Measurements from ENCODE around the gene USP11. TPM values are rescaled to one million over a fixed set of nuclear protein-coding genes. Genes with fewer than 3 reads are reported as not detected.

The USP11 gene
- polyA plus RNA-seq, 1 donor (not counting 4 experiments of a cell fraction or from before 2014, with no cell fraction given) = 6.3 TPM

DNA sequence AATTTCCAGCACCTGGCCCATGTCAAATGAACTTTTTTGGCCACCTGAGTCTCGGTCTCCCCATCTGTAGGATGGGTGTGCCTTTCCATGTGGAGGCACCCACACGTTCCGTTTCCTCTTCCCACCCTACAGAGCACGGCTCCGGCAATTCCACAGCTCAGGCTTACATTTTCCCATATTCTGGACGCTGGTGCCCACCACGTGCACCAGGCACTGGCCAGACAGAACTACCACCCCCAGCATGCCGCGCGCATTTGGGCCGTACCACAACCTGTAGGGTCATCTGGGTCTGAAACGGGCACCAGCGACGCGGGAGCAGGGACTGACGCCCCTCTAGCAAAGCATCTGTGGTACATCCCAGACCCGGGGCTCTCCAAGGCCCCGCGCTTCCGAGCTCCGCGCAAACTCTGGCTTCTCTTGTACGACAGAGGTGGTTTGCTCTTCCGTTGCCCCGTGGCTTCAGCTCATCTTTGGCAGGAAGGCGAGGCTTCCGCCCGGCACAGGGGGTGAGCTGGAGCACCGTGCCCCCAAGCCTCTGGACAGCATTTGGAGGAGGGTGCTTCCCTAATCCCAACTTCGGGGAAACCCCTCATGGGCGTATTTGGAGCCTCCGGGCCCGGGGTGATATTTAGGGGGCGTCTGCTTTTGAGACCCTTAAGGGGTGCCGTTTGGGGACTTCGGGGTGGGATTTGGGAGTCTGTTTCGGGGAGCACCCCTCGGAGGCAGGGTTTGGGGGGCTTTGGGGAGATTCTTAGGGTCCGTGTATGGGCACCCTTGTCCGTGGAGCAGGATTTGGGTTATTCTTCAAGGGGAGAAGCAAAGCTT, 42.2 kb upstream of the USP11 start:
- Histone ChIP-seq H3K79me2 (ENCODE audit: control insufficient read depth, insufficient read depth, low read length) (peaks cover 26% of the 10 kb centered on the region), H3K9me3 (ENCODE audit: control insufficient read depth, low read depth, low read length) (no peaks in the 10 kb centered on the region), H2AFZ (ENCODE audit: control insufficient read depth, low read length) (peak overlapping the region; percentile 51), H3K4me2 (ENCODE audit: control insufficient read depth, extremely low read depth, insufficient read depth, low read depth, low read length) (peak overlapping the region; percentile 80), H3K27ac (ENCODE audit: control insufficient read depth, insufficient read depth, low read length) (peak overlapping the region; percentile 84), H4K20me1 (ENCODE audit: control insufficient read depth, extremely low read depth, insufficient read depth, low read length) (no peaks in the 10 kb centered on the region), H3K4me1 (ENCODE audit: control insufficient read depth, extremely low read depth, insufficient read depth, low read length) (peaks cover 29% of the 10 kb centered on the region), H3K9me1 (ENCODE audit: control insufficient read depth, extremely low read depth, insufficient read depth, low read length) (no peaks in the 10 kb centered on the region), H3K36me3 (ENCODE audit: control insufficient read depth in 2 of 2, extremely low read depth in 1 of 2, insufficient read depth in 2 of 2, low read length in 2 of 2) (peaks cover 2 to 5% of the 10 kb centered on the region in 2 experiments), H3K4me3 (ENCODE audit: control insufficient read depth in 2 of 3, extremely low read depth in 1 of 3, insufficient read depth in 2 of 3, low read depth in 1 of 3, low read length in 3 of 3) (peak overlapping the region; percentile 52 to 73 (median 68)), H3K27me3 (ENCODE audit: control insufficient read depth, extremely low read depth, insufficient read depth, low read length) (no peaks in the 10 kb centered on the region), H3K9ac (ENCODE audit: control insufficient read depth, extremely low read depth, insufficient read depth, low read length) (peak overlapping the region; percentile 87)
- peak; percentile 68 for DNase-seq (ENCODE audit: low read depth, low spot score)
- TF ChIP-seq, protein P1, sequence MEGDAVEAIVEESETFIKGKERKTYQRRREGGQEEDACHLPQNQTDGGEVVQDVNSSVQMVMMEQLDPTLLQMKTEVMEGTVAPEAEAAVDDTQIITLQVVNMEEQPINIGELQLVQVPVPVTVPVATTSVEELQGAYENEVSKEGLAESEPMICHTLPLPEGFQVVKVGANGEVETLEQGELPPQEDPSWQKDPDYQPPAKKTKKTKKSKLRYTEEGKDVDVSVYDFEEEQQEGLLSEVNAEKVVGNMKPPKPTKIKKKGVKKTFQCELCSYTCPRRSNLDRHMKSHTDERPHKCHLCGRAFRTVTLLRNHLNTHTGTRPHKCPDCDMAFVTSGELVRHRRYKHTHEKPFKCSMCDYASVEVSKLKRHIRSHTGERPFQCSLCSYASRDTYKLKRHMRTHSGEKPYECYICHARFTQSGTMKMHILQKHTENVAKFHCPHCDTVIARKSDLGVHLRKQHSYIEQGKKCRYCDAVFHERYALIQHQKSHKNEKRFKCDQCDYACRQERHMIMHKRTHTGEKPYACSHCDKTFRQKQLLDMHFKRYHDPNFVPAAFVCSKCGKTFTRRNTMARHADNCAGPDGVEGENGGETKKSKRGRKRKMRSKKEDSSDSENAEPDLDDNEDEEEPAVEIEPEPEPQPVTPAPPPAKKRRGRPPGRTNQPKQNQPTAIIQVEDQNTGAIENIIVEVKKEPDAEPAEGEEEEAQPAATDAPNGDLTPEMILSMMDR (optimal IDR thresholded peaks at IDR 0.05 in 1 of 3, IDR thresholded peaks at IDR 0.05 in 1 of 3, conservative IDR thresholded peaks at IDR 0.05 in 1 of 3; ENCODE audit: extremely low read depth in 1 of 3, insufficient read depth in 2 of 3, low read length in 3 of 3) = no peak
- TF ChIP-seq EZH2 (IDR thresholded peaks at IDR 0.05; ENCODE audit: low read length) = no peak
- dilution Hi-C loops (cut with MboI; ENCODE audit: extremely low pct_ligation_motif_present, low sequenced_read_pairs) = no loop called here
- FAIRE-seq = no peak

DNA sequence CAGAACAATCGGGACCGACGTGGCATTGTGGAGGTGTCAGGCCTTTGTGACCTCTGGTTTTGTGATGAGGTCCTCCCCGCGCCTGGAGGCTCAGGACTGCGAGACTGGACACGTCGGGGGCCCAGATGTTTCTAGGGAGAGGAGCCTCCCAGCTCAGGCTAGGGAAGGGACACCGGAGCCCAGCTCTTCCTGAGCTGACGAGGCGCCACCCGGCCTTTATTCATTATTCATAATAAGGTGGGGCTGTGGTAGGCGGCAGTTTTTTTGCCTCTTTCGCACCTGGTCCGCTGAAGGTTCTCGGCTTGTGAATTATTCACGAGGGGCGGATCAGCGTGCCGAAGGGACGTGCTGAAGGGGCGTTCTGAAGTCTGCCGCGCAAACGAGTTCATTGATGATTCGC, 41.5 kb upstream of the USP11 start:
- no peak for DNase-seq (ENCODE audit: low read depth, low spot score)
- Histone ChIP-seq H3K27me3 (ENCODE audit: control insufficient read depth, extremely low read depth, insufficient read depth, low read length) (no peaks in the 10 kb centered on the region), H2AFZ (ENCODE audit: control insufficient read depth, low read length) (peak overlapping the region; percentile 51), H3K4me1 (ENCODE audit: control insufficient read depth, extremely low read depth, insufficient read depth, low read length) (peaks cover 33% of the 10 kb centered on the region), H3K79me2 (ENCODE audit: control insufficient read depth, insufficient read depth, low read length) (peaks cover 33% of the 10 kb centered on the region), H3K9me1 (ENCODE audit: control insufficient read depth, extremely low read depth, insufficient read depth, low read length) (no peaks in the 10 kb centered on the region), H3K9ac (ENCODE audit: control insufficient read depth, extremely low read depth, insufficient read depth, low read length) (peak overlapping the region; percentile 87), H4K20me1 (ENCODE audit: control insufficient read depth, extremely low read depth, insufficient read depth, low read length) (no peaks in the 10 kb centered on the region), H3K4me2 (ENCODE audit: control insufficient read depth, extremely low read depth, insufficient read depth, low read depth, low read length) (peak overlapping the region; percentile 80), H3K27ac (ENCODE audit: control insufficient read depth, insufficient read depth, low read length) (peak overlapping the region; percentile 84), H3K36me3 (ENCODE audit: control insufficient read depth in 2 of 2, extremely low read depth in 1 of 2, insufficient read depth in 2 of 2, low read length in 2 of 2) (peaks cover 5 to 8% of the 10 kb centered on the region in 2 experiments), H3K4me3 (ENCODE audit: control insufficient read depth in 2 of 3, extremely low read depth in 1 of 3, insufficient read depth in 2 of 3, low read depth in 1 of 3, low read length in 3 of 3) (peak overlapping the region; percentile 52 to 73 (median 68)), H3K9me3 (ENCODE audit: control insufficient read depth, low read depth, low read length) (no peaks in the 10 kb centered on the region)
- TF ChIP-seq EZH2 (IDR thresholded peaks at IDR 0.05; ENCODE audit: low read length) = no peak
- TF ChIP-seq, protein P1 (optimal IDR thresholded peaks at IDR 0.05 in 1 of 3, IDR thresholded peaks at IDR 0.05 in 1 of 3, conservative IDR thresholded peaks at IDR 0.05 in 1 of 3; ENCODE audit: extremely low read depth in 1 of 3, insufficient read depth in 2 of 3, low read length in 3 of 3) = no peak
- dilution Hi-C loops (cut with MboI; ENCODE audit: extremely low pct_ligation_motif_present, low sequenced_read_pairs) = no loop called here
- FAIRE-seq = no peak
